HepG2 (cell line): ENCODE results near the gene OSBPL9. TPM values are rescaled to one million over a fixed set of nuclear protein-coding genes. Genes with fewer than 3 reads are reported as not detected.

Experiments used
- ATAC-seq: fragments of 200-7000 bp; cut with Tn5 transposase; 3 replicates; pipeline ENCODE4 v1.9.1; 2020; ENCODE audit warnings: mild to moderate bottlenecking, moderate library complexity
- BruUV-seq: library from RNA; stranded (reverse); fragments of 400-500 nt; replicated peaks from 2 replicates; lab custom pipeline; 2021; lab: Mats Ljungman, UMichigan
- CTCF ChIA-PET: fragments of 300-600 bp; formaldehyde crosslinking; extraction: SDS; loops from one replicate; lab custom pipeline; 2021; ENCODE audit warnings: low total read pairs, inconsistent platforms, low intra/inter-chr PET ratio; lab: Yijun Ruan, JAX
- POLR2A ChIA-PET: fragments of 350-600 bp; sonication (Branson Sonifier 250); formaldehyde crosslinking; loops from one replicate; lab custom pipeline; 2020; ENCODE audit warnings: antibody characterized with exemption, inconsistent platforms; lab: Yijun Ruan, JAX
- DNase-seq: peaks from one replicate; pipeline ENCODE4 v3.0.0-alpha.2; 2015; ENCODE audit warnings: low spot score
- FAIRE-seq: peaks from 3 replicates; lab custom pipeline; 2011; peaks lifted over from hg19 to GRCh38; lab: Jason Lieb, UNC
- H2AFZ ChIP-seq: one replicate; pipeline ENCODE4 v1.6.1; 2011; ENCODE audit warnings: low read length, inconsistent platforms
- H3K27ac ChIP-seq: fragments of 300-600 bp; 3 replicates; pipeline ENCODE4 v1.8.0; 2011; ENCODE audit warnings: mixed run types, mild to moderate bottlenecking, mixed read lengths, low read length, inconsistent platforms; ENCODE audit not compliant: insufficient read depth; ENCODE audit errors: extremely low read length
- H3K27me3 ChIP-seq, 2 experiments: fragments of 200-600 bp in 1 of 2; 2 replicates in 1 of 2; 3 replicates in 1 of 2; pipeline versions ENCODE4 v1.6.0 to v1.8.0; 2011; ENCODE audit warnings: low read length in 2 of 2, mild to moderate bottlenecking in 2 of 2, moderate library complexity in 2 of 2, inconsistent platforms in 1 of 2; ENCODE audit not compliant: insufficient read depth in 2 of 2, control insufficient read depth in 1 of 2
- H3K36me3 ChIP-seq, 2 experiments: fragments of 200-600 bp in 1 of 2; replicated peaks in 1 of 2; 2 replicates in 1 of 2; 3 replicates in 1 of 2; pipeline versions ENCODE4 v1.5.1 to v1.8.0; 2011; ENCODE audit warnings: low read length in 2 of 2, inconsistent platforms in 1 of 2; ENCODE audit not compliant: insufficient read depth in 2 of 2, control insufficient read depth in 1 of 2
- H3K4me1 ChIP-seq: 2 replicates; pipeline ENCODE4 v1.5.1; 2012; ENCODE audit warnings: low read length, inconsistent platforms; ENCODE audit not compliant: insufficient read depth
- H3K4me2 ChIP-seq: 2 replicates; pipeline ENCODE4 v1.6.0; 2011; ENCODE audit warnings: low read depth, low read length, inconsistent platforms
- H3K4me3 ChIP-seq, 3 experiments: fragments of 200-600 bp in 1 of 3; sonication (generic), shearing (Covaris generic) in 1 of 3; replicated peaks in 1 of 3; 2 replicates each; pipeline ENCODE4 v1.5.1; 2011 to 2016; ENCODE audit warnings: low read length in 3 of 3, inconsistent platforms in 2 of 3, low read depth in 2 of 3, mild to moderate bottlenecking in 2 of 3, control low read depth in 1 of 3, mixed read lengths in 1 of 3; ENCODE audit not compliant: insufficient read depth in 1 of 3
- H3K79me2 ChIP-seq: one replicate; pipeline ENCODE4 v1.6.1; 2011; ENCODE audit warnings: low read length, inconsistent platforms; ENCODE audit not compliant: insufficient read depth
- H3K9ac ChIP-seq: 2 replicates; pipeline ENCODE4 v1.6.0; 2011; ENCODE audit warnings: mild to moderate bottlenecking, low read depth, low read length, inconsistent platforms; ENCODE audit not compliant: insufficient read depth
- H3K9me3 ChIP-seq: 2 replicates; pipeline ENCODE4 v1.5.1; 2012; ENCODE audit warnings: mild to moderate bottlenecking, low read length
- H4K20me1 ChIP-seq: 2 replicates; pipeline ENCODE4 v1.6.0; 2011; ENCODE audit warnings: inconsistent platforms, mild to moderate bottlenecking, low read length, moderate library complexity; ENCODE audit not compliant: insufficient read depth
- ATF7 ChIP-seq, 2 experiments: fragments of 450-650 bp in 1 of 2; sonication (generic) in 1 of 2; formaldehyde crosslinking in 1 of 2; IDR thresholded peaks; 2 replicates each; pipeline versions ENCODE4 v1.4.0 to v1.6.1; 2016 to 2020; ENCODE audit warnings: antibody characterized with exemption in 1 of 2, mild to moderate bottlenecking in 1 of 2, missing genetic modification reagents in 1 of 2
- NFYB ChIP-seq: sonication (generic); formaldehyde crosslinking; IDR thresholded peaks from 2 replicates; pipeline ENCODE4 v1.4.0; 2020; ENCODE audit warnings: missing genetic modification reagents
- PAWR ChIP-seq: sonication (generic); formaldehyde crosslinking; IDR thresholded peaks from 2 replicates; pipeline ENCODE4 v1.4.0; 2020; ENCODE audit warnings: missing genetic modification reagents, mild to moderate bottlenecking, borderline replicate concordance
- SMAD9 ChIP-seq: sonication (generic); formaldehyde crosslinking; IDR thresholded peaks from 2 replicates; pipeline ENCODE4 v1.5.1; 2020; ENCODE audit warnings: mild to moderate bottlenecking, missing genetic modification reagents
- ZBTB14 ChIP-seq: sonication (generic); formaldehyde crosslinking; IDR thresholded peaks from 2 replicates; pipeline ENCODE4 v1.4.0; 2020; ENCODE audit warnings: missing genetic modification reagents
- ZNF160 ChIP-seq: sonication (generic); formaldehyde crosslinking; IDR thresholded peaks from 2 replicates; pipeline ENCODE4 v1.8.0; 2022; ENCODE audit warnings: mild to moderate bottlenecking, inconsistent platforms, missing genetic modification reagents
- ZNF883 ChIP-seq: sonication (generic); formaldehyde crosslinking; IDR thresholded peaks from 2 replicates; pipeline ENCODE4 v1.5.1; 2020; ENCODE audit warnings: mild to moderate bottlenecking, missing genetic modification reagents; ENCODE audit errors: not compliant biosample characterization
- WGBS: methylation state at CpG from one replicate; pipeline ENCODE4 v1.1.6; 2017; ENCODE audit warnings: low lambda C conversion rate; 5-methylcytosine and 5-hydroxymethylcytosine counted together
- in situ Hi-C: cut with HindIII; loops from 2 replicates; pipeline ENCODE4 v1.10.0; 2017; ENCODE audit warnings: low pct_unique_long_range_greater_than_20kb; ENCODE audit not compliant: extremely low pct_ligation_motif_present
- intact Hi-C: fragments of 100-400 bp; cut with micrococcal nuclease; formaldehyde crosslinking; loops from one replicate; pipeline ENCODE4 v1.10.0; 2022; ENCODE audit not compliant: unreplicated experiment
- polyA plus RNA-seq, 8 experiments: library from polyadenylated mRNA; depleted of rRNA in 3 of 8; stranded (reverse) in 7 of 8; unstranded in 1 of 8; fragments of >200 nt; fragmentation: Illumina TruSeq in 4 of 8; extraction: Trizol in 4 of 8; gene quantifications; 2 replicates each; pipeline versions ENCODE4 v1.2.1 to v1.2.3, GENCODE V29; 2011 to 2016; ENCODE audit warnings: low read depth in 4 of 8, missing spikeins in 1 of 8, mixed read lengths in 1 of 8; ENCODE audit not compliant: insufficient read depth in 1 of 8
- total RNA-seq, 5 experiments: library from RNA; depleted of rRNA; stranded (reverse); fragments of >200 nt; fragmentation: Illumina TruSeq; extraction: Trizol; gene quantifications; 2 replicates each; pipeline ENCODE4 v1.2.3, GENCODE V29; 2016; ENCODE audit warnings: low read depth in 1 of 5

Gene OSBPL9
- total and polyA plus RNA-seq, 2 of the 13 experiments (the other 11 are each of a cell fraction or from before 2014, with no cell fraction given) = 83.6 to 142 TPM

GRCh38 chr1:51654000-51654399, 37.1 kb downstream of the OSBPL9 start:
- DNase-seq (no peak), ATAC-seq (no peak), FAIRE-seq (no peak)
- peaks cover 6% of the 10 kb centered on the region for H3K79me2 ChIP-seq
- no TSS peak for BruUV-seq
- H3K4me1 ChIP-seq = peaks cover 32% of the 10 kb centered on the region
- H3K4me3 ChIP-seq = no peak overlapping the region
- H3K4me2 ChIP-seq = no peak overlapping the region
- CTCF ChIA-PET = no interaction called here
- 92% methylated on average over 1 of the region's 1 CpG for WGBS
- no peak overlapping the region for H2AFZ ChIP-seq
- H3K27ac ChIP-seq = no peak overlapping the region
- H3K36me3 ChIP-seq = peaks cover 0 to 20% of the 10 kb centered on the region in 2 experiments; a peak in 2 of 5 replicates
- no peak for TF ChIP-seq NFYB (CRISPR knock-in tag)
- TF ChIP-seq, all 625 proteins: peak for 0
- in situ Hi-C loops = no loop called here
- H3K9ac ChIP-seq = no peak overlapping the region
- intact Hi-C loops = no loop called here
- H3K9me3 ChIP-seq = no peaks in the 10 kb centered on the region
- POLR2A ChIA-PET = no interaction called here
- H3K27me3 ChIP-seq = no peaks in the 10 kb centered on the region
- H4K20me1 ChIP-seq = no peaks in the 10 kb centered on the region

- no peak overlapping the region for H3K27ac ChIP-seq
- 96% methylated on average over 4 of the region's 4 CpGs for WGBS
- no peak for ATAC-seq
- no peak overlapping the region for H2AFZ ChIP-seq
- H3K9ac ChIP-seq = no peak overlapping the region
- no peaks in the 10 kb centered on the region for H3K27me3 ChIP-seq
- intact Hi-C loops (no loop called here), in situ Hi-C loops (no loop called here)
- peaks cover 8% of the 10 kb centered on the region for H3K4me1 ChIP-seq
- FAIRE-seq = no peak
- no peak for DNase-seq
- H3K9me3 ChIP-seq = no peaks in the 10 kb centered on the region
- H3K4me2 ChIP-seq = no peak overlapping the region
- ChIA-PET CTCF (no interaction called here), POLR2A (no interaction called here)
- peaks cover 0 to 20% of the 10 kb centered on the region in 2 experiments; a peak in 2 of 5 replicates for H3K36me3 ChIP-seq
- no peaks in the 10 kb centered on the region for H3K79me2 ChIP-seq
- no peak overlapping the region for H3K4me3 ChIP-seq
- TF ChIP-seq ZNF160 (CRISPR knock-in tag) (no peak), PAWR (CRISPR knock-in tag) (no peak), ATF7 (IDR thresholded peaks at IDR 0.05) (peak; percentile 75), ATF7 (CRISPR knock-in tag; IDR thresholded peaks at IDR 0.05) (no peak), ZBTB14 (CRISPR knock-in tag) (no peak), SMAD9 (no peak), ZNF883 (CRISPR knock-in tag) (no peak)
- H4K20me1 ChIP-seq = no peaks in the 10 kb centered on the region
- no TSS peak for BruUV-seq
Observed at GRCh38 chr1:51656374-51656773, 39.5 kb downstream of the OSBPL9 start.
